CD4-positive, alpha-beta T cell treated with Interferon alpha-2 for 1 hour (primary cell): ENCODE measurements around the gene PRKN.
"Not testable (repeated sequence)": the region's sequence is repeated elsewhere in the genome, so short reads cannot be mapped to it uniquely, and the experiment has no call there.

Experiments used
- DNase-seq, 2 donors: peaks; one replicate each; pipeline ENCODE4 v3.0.0-alpha.2; 2020 to 2022

Gene PRKN

DNA sequence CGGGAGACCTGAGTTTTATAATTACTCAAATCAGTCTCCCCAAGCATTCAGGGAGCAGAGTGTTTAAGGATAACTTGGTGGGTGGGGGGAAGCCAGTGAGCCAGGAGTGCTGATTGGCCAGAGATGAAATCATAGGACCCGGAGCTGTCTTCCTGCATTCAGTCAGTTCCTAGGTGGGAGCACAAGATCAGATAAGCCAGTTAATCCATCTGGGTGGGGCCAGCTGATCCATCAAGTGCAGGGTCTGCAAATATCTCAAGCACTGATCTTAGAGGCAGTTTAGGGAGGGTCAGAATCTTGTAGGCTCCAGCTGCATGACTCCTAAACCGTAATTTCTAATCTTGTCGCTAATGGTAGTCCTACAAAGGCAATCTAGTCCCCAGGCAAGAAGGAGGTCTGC is 196.2 kb downstream of the PRKN start:
- DNase-seq, result not testable (repeated sequence)

- no peak for DNase-seq
Observed at GRCh38 chr6:162528538-162528937, 199.0 kb downstream of the PRKN start.

- no peak for DNase-seq
Observed at GRCh38 chr6:162526960-162527359, 200.6 kb downstream of the PRKN start.

GRCh38 chr6:162525181-162525580 is 202.4 kb downstream of the PRKN start:
- no peak for DNase-seq

DNA sequence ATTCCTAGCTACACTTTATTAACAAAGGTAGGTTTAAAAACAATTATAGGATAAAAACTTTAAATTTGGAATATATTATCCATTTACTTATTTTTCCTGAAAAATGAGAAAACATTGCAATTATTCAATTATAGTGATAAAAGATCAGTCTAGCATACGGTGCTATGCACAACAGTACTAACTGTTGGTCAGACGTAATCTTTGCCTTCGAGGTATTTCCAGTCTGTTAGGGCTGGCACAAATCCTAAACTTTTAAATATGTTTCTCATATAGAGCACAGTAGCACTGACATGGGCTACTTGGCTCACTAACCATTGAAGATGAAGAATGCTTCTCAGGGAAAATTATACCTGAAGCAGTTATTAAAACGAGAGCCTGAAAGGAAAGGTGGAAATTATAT is 214.8 kb downstream of the PRKN start:
- DNase-seq, result no peak

- no peak for DNase-seq
Observed at GRCh38 chr6:162497389-162497788, 230.2 kb downstream of the PRKN start.

GRCh38 chr6:162493917-162494316 is 233.6 kb downstream of the PRKN start:
- no peak for DNase-seq

DNA sequence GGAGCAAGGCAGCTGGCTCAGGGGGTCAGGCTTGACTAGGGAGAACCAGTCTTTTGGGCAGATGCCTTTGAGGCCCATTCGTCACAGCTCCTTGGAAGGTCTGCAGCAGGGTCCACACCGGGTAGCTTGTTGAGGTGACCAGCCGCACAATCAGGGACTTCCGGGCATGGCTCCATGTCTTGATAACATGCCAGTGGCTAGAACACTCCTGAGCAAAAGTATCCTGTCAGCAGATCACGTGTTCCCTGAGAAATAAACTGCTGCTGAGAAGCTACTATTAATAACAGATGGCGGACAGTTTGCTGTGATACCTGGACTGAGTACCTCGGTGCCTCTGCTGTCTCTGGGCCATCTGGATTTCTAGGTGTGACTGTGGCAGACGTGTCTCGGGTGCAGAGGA is 235.9 kb downstream of the PRKN start:
- no peak for DNase-seq

DNA sequence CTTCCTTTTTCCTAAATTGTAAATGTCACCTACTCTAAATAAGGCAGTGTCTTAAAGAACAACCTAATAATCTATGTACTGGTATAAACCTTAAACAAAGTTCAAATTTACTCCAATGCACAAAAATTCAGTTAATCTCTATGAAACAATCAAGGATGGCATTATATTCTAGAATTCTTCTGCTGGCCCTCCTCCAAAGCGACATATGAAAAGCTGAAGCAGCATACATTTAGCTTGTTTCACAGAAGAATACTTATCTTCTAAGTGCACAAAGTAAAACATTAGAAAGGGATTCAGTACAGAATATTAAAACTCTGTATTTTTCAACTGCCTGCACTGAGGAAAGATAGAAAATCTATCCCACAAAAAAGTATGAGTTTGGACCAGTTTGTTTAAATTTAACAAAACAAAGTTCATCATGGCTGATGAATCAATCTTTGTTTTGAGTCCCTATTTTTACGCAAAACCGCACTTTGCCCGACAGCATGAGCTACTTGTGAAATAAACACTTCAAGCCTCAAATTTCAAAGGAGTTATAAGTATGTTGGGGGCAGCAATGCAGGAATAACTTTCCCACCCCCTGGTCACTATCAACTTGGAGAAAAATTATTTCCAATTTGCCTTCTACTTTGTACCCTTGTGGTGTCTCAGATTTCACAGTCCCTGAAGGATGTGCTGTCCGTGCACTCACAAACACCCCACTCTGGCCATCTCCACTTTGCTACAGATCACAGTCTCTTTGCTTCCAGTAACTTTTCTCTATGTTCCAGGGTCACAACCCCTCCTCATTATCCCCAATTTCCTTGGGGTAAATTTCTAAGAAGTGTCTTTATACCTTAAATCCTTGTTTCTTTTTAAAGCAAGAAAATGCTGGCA is 238.2 kb downstream of the PRKN start:
- DNase-seq, result no peak

DNA sequence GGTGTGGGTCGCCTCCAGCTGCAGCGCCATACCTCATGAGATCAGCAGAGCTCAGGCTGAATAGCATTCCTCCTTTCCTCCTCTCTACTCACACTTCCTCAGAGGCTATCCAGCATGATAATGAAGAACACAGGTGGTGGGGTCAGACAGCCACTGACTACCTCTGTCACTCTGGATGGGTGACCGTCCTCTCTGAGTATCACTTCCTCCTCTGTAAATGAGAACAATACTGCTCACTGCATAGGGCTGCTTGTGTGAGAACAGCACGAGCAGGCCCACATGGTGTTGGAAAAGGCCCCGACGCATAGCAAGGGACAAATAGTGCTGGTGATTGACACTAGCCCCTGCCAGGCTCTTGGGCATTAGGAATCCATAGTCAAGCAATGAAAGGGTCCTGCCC is 239.1 kb downstream of the PRKN start:
- DNase-seq, result no peak

GRCh38 chr6:162485464-162485863 is 242.1 kb downstream of the PRKN start:
- no peak for DNase-seq

DNA sequence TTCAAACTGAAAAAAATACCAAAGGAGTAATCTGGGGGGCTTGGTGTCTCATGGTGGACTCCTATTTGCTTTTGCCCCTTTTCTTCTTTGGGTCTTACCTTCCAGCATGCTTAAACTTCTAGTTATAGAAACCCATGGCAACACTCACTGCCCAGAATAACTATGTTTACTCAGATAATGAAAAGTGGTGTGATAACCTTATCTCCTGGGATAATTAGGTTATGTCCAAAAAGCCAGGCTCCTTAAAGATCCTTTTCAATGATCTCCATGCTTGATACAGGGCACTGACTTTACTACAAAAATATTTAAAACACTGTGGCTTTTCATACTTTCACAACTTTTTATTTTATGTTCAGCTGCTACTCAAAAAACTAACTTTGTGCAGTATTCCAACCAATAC is 245.6 kb downstream of the PRKN start:
- DNase-seq, result no peak

DNA sequence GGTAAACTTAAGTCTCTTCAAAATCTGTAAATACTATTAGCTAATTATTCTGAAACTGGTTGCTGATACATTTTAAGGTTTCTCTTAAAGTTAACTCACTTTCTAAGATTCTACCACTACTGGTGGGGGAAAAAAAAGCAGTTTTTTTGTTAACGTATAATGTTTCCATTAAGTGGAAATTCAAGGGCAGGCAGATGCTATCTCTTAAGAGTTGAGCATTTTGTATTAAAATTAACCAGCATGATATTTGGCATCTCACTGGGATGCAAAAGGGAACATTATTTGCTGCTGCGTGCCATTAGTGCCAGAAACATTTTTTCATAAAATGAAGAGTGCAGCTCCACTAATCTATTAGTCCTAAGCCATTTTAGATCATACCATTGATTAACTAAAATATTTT is 246.2 kb downstream of the PRKN start:
- DNase-seq, result no peak

GRCh38 chr6:162478192-162478671 is 249.3 kb downstream of the PRKN start:
- no peak for DNase-seq

DNA sequence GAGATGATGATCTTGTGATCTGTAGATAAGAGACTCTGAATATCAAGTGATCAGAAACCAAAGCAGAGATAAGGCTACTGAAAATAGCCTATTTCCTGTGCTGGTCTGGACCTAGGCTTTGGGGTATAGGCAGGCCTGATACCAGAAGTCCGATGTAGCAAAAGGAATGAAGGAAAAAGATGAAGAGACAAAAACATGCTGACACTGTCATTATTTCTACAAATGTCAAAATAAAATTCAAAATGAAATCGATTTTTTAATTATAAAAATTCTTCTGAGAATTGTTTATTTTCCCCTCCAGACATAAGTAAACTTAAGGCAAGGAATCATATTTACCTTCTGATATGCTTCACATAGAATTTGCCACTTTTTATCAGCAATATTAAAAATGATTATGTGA is 252.8 kb downstream of the PRKN start:
- no peak for DNase-seq

GRCh38 chr6:162471842-162472241 is 255.7 kb downstream of the PRKN start:
- no peak for DNase-seq

DNA sequence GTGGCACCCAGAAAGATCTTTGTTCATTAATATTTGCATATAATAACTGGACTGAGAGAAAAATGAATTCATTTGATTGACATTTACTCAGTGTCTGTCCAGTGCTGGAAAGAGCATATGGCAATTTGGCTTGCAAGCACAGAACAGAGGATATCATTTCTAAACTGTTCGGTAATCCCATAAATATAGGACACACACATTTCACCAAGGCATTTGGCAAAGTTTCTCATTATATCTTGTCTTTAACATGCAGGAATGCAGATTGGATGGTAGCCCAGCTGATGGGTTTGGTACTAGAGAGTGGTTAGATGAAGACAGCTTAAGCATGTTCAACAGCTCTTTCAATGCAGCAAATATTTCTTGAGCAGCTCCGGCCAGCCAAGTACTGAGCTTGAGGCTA is 259.2 kb downstream of the PRKN start:
- DNase-seq, result no peak

- DNase-seq, result no peak
Observed at GRCh38 chr6:162467679-162468078, 259.9 kb downstream of the PRKN start.

GRCh38 chr6:162463576-162463975 is 264.0 kb downstream of the PRKN start:
- DNase-seq, result no peak

- no peak for DNase-seq
Observed at GRCh38 chr6:162459985-162460384, 267.6 kb downstream of the PRKN start.

DNA sequence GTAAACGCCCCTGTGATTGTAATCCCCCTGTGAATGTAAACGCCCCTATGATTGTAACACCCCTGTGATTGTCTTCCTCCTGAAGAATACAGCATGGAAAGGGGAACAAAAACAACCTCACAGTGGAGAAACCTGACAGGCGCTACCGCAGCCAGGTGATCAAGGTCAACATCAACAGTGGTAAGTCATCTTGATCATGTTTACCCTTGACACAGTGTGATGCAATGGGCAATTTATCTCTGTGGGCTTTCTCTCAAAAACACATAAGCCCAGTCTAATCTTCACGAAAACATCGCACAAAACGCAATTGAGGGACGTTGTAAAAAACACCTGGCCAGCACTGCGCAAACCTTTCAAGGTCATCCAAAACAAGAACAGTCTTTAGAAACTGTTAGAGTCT is 277.2 kb downstream of the PRKN start:
- DNase-seq, result no peak

DNA sequence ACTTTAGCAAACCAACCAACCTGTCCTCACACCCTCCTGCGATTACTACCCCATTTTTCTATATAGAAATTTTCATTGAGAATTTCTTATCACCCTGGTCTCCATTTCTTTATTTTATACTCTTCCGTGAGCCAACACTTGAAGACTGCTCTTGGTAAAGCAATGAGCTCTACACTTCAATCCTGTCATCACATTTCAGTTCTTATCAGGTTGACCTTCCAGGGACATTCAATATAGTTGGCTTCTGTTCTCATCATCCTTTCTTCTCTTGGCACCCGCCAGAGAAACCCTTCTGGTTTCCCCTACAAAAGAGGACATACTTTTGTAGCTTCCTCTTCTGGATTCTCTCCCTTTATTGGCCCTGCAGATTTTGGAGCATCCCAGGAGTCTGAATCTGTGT is 279.3 kb downstream of the PRKN start:
- no peak for DNase-seq

DNA sequence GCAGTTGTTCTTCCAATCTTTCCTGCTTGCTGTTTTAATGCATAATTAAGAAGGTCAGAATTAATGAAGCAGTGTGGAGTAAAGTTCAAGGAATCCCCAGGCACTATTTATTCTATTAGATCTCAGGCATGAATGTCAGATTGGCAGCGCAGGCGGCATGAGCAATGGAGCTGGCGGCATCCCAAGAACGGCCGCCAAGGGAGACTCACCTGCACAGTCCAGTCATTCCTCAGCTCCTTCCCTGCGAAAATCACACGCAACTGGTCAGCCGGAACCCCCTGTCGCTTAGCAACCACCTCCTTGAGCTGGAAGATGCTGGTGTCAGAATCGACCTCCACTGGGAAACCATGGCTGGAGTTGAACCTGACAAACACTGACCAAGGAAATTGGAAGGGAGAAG is 284.5 kb downstream of the PRKN start:
- no peak for DNase-seq

GRCh38 chr6:162442687-162443086 is 284.9 kb downstream of the PRKN start:
- no peak for DNase-seq

GRCh38 chr6:162441991-162442390 is 285.6 kb downstream of the PRKN start:
- DNase-seq, result no peak
